IPS DF 6.9 (cell line): ENCODE results near the gene PAIP2.

ENCODE experiments used
- DNase-seq: peaks from one replicate; pipeline ENCODE4 v3.0.0-alpha.2; 2013; ENCODE audit warnings: low read depth, low spot score
- H3K27ac ChIP-seq: one replicate; pipeline ENCODE4 v1.5.1; 2013; ENCODE audit warnings: low read length, control low read depth
- H3K27me3 ChIP-seq: 2 replicates; pipeline ENCODE4 v1.6.1; 2013; ENCODE audit warnings: mild to moderate bottlenecking, low read length; ENCODE audit not compliant: control insufficient read depth, insufficient read depth
- H3K36me3 ChIP-seq: 2 replicates; pipeline ENCODE4 v1.6.1; 2013; ENCODE audit warnings: low read length; ENCODE audit not compliant: control insufficient read depth, insufficient read depth
- H3K4me1 ChIP-seq: 2 replicates; pipeline ENCODE4 v1.6.1; 2013; ENCODE audit warnings: low read length; ENCODE audit not compliant: control insufficient read depth, insufficient read depth
- H3K4me3 ChIP-seq: 2 replicates; pipeline ENCODE4 v1.5.1; 2013; ENCODE audit warnings: mild to moderate bottlenecking, low read length
- H3K9me3 ChIP-seq: 2 replicates; pipeline ENCODE4 v1.6.1; 2013; ENCODE audit warnings: low read length, inconsistent platforms; ENCODE audit not compliant: control insufficient read depth, insufficient read depth
- WGBS: extraction: QIAGEN DNeasy Blood & Tissue Kit; methylation state at CpG from one replicate; pipeline ENCODE4 v1.1.7; 2013; ENCODE audit warnings: mixed read lengths, missing lambda C conversion rate; ENCODE audit not compliant: insufficient read length, insufficient coverage; 5-methylcytosine and 5-hydroxymethylcytosine counted together

The PAIP2 gene

GRCh38 chr5:139392324-139392677 lies 50.6 kb downstream of the PAIP2 start:
- Histone ChIP-seq H3K27me3 (peaks cover 10% of the 10 kb centered on the region; the same call in 1 of the 2 replicates), H3K9me3 (no peaks in the 10 kb centered on the region), H3K4me1 (peaks cover 16% of the 10 kb centered on the region), H3K4me3 (peak overlapping the region; percentile 48; the same call in 1 of the 2 replicates), H3K27ac (no peak overlapping the region), H3K36me3 (0 out of 2 replicates have a peak, but pooled peaks cover 2% of the 10 kb centered on the region)
- DNase-seq: no peak
- WGBS: no CpG with 5 or more reads among the region's 36 CpGs

- Histone ChIP-seq H3K9me3 (no peaks in the 10 kb centered on the region), H3K27ac (no peak overlapping the region), H3K27me3 (peaks cover 10% of the 10 kb centered on the region; the same call in 1 of the 2 replicates), H3K4me3 (peak overlapping the region; percentile 48; the same call in 1 of the 2 replicates), H3K4me1 (peaks cover 15% of the 10 kb centered on the region), H3K36me3 (0 out of 2 replicates have a peak, but pooled peaks cover 2% of the 10 kb centered on the region)
- DNase-seq: no peak
- no CpG with 5 or more reads among the region's 77 CpGs for WGBS
Observed at GRCh38 chr5:139392678-139393496, 51.2 kb downstream of the PAIP2 start.

- Histone ChIP-seq H3K27ac (no peak overlapping the region), H3K27me3 (peaks cover 10% of the 10 kb centered on the region; the same call in 1 of the 2 replicates), H3K4me1 (peaks cover 9% of the 10 kb centered on the region), H3K36me3 (0 out of 2 replicates have a peak, but pooled peaks cover 2% of the 10 kb centered on the region), H3K4me3 (peak overlapping the region; percentile 48; the same call in 1 of the 2 replicates), H3K9me3 (no peaks in the 10 kb centered on the region)
- no peak for DNase-seq
- no CpG with 5 or more reads among the region's 49 CpGs for WGBS
Observed at GRCh38 chr5:139393497-139394122, 52.0 kb downstream of the PAIP2 start.

- peaks cover 10% of the 10 kb centered on the region; the same call in 1 of the 2 replicates for H3K27me3 ChIP-seq
- H3K4me1 ChIP-seq: peaks cover 9% of the 10 kb centered on the region
- DNase-seq: no peak
- H3K36me3 ChIP-seq: 0 out of 2 replicates have a peak, but pooled peaks cover under 1% of the 10 kb centered on the region
- no CpG with 5 or more reads among the region's 62 CpGs for WGBS
- H3K27ac ChIP-seq: no peak overlapping the region
- no peaks in the 10 kb centered on the region for H3K9me3 ChIP-seq
- peak overlapping the region; percentile 48; the same call in 1 of the 2 replicates for H3K4me3 ChIP-seq
Observed at GRCh38 chr5:139394123-139394653, 52.5 kb downstream of the PAIP2 start.

- Histone ChIP-seq H3K4me1 (peaks cover 9% of the 10 kb centered on the region), H3K36me3 (peaks cover 3% of the 10 kb centered on the region; the same call in 1 of the 2 replicates), H3K4me3 (peak within 1 kb of the TSS; percentile 48; the same call in 1 of the 2 replicates), H3K9me3 (no peaks in the 10 kb centered on the region), H3K27ac (no peak within 1 kb of the TSS), H3K27me3 (peaks cover 10% of the 10 kb centered on the region; the same call in 1 of the 2 replicates)
- no CpG with 5 or more reads among the region's 76 CpGs for WGBS
- DNase-seq: no peak
Observed at GRCh38 chr5:139394654-139395566, 53.3 kb downstream of the PAIP2 start, which contains the start of gene PROB1. TSS of gene PROB1 (minus strand) at chr5:139395104. CDS start at chr5:139395081, 23 bp downstream.

- no peak overlapping the region for H3K27ac ChIP-seq
- peaks cover 9% of the 10 kb centered on the region for H3K4me1 ChIP-seq
- no peaks in the 10 kb centered on the region for H3K9me3 ChIP-seq
- H3K36me3 ChIP-seq: peaks cover 5% of the 10 kb centered on the region; the same call in 1 of the 2 replicates
- no peak for DNase-seq
- peaks cover 10% of the 10 kb centered on the region; the same call in 1 of the 2 replicates for H3K27me3 ChIP-seq
- no peak overlapping the region for H3K4me3 ChIP-seq
- WGBS: no CpG with 5 or more reads among the region's 8 CpGs
Observed at GRCh38 chr5:139395844-139396640, 54.4 kb downstream of the PAIP2 start.

- no CpG with 5 or more reads among the region's 8 CpGs for WGBS
- no peak for DNase-seq
- H3K4me3 ChIP-seq: no peak overlapping the region
- peaks cover 8% of the 10 kb centered on the region; the same call in 1 of the 2 replicates for H3K36me3 ChIP-seq
- no peak overlapping the region for H3K27ac ChIP-seq
- peaks cover 10% of the 10 kb centered on the region; the same call in 1 of the 2 replicates for H3K27me3 ChIP-seq
- no peaks in the 10 kb centered on the region for H3K9me3 ChIP-seq
- peaks cover 9% of the 10 kb centered on the region for H3K4me1 ChIP-seq
Observed at GRCh38 chr5:139396691-139397090, 55.0 kb downstream of the PAIP2 start.

- WGBS: no CpG with 5 or more reads among the region's 6 CpGs
Observed at GRCh38 chr5:139397921-139398320, 56.3 kb downstream of the PAIP2 start.

GRCh38 chr5:139399501-139400121 lies 58.0 kb downstream of the PAIP2 start:
- Histone ChIP-seq H3K27me3 (no peaks in the 10 kb centered on the region; the same call in 1 of the 2 replicates), H3K4me1 (peaks cover 10% of the 10 kb centered on the region), H3K36me3 (peaks cover 8% of the 10 kb centered on the region; the same call in 1 of the 2 replicates), H3K9me3 (no peaks in the 10 kb centered on the region), H3K27ac (no peak overlapping the region), H3K4me3 (no peak overlapping the region)
- no peak for DNase-seq
- no CpG with 5 or more reads among the region's 6 CpGs for WGBS

More at GRCh38 chr5:139397921-139398320, 56.3 kb downstream of the PAIP2 start:
- DNase-seq: no peak
- no peak overlapping the region for H3K27ac ChIP-seq
- peaks cover 8% of the 10 kb centered on the region; the same call in 1 of the 2 replicates for H3K36me3 ChIP-seq
- no peaks in the 10 kb centered on the region for H3K9me3 ChIP-seq
- H3K4me3 ChIP-seq: no peak overlapping the region
- H3K27me3 ChIP-seq: peaks cover 10% of the 10 kb centered on the region; the same call in 1 of the 2 replicates
- peaks cover 9% of the 10 kb centered on the region for H3K4me1 ChIP-seq
